GM15510 (cell line): ENCODE data around the gene TMEM176B.

ENCODE experiments used
- POLR2A ChIP-seq: IDR thresholded peaks from 3 replicates; pipeline ENCODE4 v1.6.1; 2011; ENCODE audit warnings: borderline replicate concordance; ENCODE audit not compliant: insufficient read length; ENCODE audit errors: extremely low read depth

TMEM176B gene

GRCh38 chr7:150826061-150826849 lies 26.1 kb upstream of the TMEM176B start:
- no peak for TF ChIP-seq POLR2A

DNA sequence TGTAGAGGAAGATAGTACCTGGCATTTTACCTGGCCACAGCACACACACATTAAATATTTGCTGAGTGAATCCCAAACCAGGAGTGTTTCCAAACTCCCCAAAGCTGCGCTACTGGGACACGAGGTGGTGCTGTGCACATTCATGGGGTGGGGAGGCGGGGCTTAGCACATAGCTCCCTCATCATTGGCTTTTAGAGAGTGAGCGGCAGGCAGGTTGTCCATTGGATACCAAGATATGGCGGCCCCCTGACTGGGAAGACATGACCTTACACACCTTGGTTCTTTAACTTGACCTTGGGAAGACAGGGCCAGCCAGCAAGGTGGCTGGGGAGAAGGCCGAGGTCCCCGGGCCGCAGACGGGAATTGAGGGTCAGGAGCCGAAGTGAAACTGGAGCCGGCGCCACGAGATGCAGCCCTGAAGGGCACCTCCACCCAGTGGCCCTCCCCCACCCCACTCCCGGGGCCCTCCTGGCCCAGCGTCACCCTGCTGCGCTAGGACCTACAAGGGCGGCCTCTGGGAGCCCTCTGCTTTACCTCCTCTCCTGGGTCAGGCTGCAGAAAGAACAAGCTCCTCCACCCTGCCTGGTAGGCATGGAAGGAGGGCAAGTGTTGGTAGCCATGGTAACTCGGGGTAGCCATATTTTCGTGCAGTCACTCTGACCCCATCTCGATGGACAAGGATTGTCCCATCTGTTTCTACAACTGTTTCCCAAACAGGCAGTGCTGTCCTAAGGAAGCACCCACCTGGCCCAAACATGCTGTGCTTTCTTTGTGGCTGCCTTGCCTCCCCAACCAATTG lies 24.4 kb upstream of the TMEM176B start:
- no peak for TF ChIP-seq POLR2A

GRCh38 chr7:150823484-150824126 lies 23.4 kb upstream of the TMEM176B start:
- TF ChIP-seq POLR2A, result no peak

- TF ChIP-seq POLR2A, result no peak
Observed at GRCh38 chr7:150823043-150823442, 22.9 kb upstream of the TMEM176B start.

- no peak for TF ChIP-seq POLR2A
Observed at GRCh38 chr7:150820578-150821198, 20.5 kb upstream of the TMEM176B start.

DNA sequence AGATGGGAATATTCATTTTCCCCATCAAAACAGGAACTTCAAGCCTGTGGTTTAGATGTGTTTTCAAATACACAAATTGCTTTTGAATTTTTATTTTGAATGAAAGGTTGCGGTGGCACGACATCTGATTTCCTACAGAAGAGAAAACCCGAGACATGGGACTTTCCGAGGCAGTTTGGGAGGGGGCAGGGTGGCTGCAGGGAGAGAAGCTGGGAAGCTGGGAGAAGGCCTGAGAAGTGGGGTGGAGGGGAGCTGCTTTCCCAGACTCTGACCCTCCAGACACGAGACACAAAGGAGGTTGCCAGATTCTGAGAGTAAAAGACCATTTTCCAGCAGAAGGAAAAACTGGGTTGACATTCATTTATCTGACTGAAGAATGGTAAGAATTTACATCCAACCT lies 20.0 kb upstream of the TMEM176B start:
- TF ChIP-seq POLR2A, result no peak

DNA sequence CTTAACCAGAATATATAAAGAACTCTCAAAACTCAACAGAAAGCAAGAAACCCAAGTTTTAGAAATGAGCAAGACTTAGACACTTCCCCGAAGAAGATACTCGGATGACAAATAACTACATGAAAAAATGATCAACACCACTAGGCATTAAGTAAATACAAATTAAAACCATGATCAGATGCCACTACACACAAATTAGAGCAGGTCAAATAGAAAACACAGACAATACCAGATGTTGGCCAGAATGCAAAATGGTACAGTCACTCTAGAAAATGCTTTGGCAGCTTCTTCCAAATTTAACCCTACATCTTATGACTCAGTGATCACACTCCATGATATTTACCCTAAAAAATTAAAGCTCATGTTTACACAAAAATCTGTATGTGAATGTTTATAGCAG lies 18.8 kb upstream of the TMEM176B start:
- no peak for TF ChIP-seq POLR2A

DNA sequence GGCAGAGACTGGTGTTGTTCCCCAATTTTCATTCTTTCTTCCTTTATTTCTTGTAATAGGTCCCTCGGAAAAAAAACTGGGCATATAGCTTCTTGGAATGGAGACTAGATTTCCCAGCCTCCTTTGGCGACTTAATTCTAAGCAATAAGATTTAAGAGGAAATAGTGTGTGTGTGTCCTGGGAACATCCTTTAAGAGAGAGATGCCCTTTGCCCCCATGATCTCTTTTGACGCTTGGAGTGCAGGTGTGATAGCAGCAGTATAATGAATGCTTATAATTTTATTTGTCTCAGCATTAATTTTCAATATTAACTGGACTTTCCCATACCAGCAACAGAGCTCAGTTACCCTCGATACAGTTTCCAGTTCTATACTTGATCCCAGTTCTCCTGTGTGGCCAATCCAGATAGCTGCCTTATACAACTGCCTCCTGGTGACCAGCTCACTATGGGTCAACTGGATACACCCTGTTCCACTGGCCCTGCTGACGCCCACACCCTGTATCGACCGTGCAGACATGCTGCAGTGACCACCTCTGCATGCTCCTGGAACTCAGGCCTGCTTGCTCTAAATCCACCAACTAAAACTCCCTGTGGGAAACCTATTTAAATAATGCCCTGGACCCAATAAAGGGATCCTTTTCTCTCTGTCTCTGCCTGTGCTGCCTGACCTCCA lies 14.3 kb upstream of the TMEM176B start:
- no peak for TF ChIP-seq POLR2A

DNA sequence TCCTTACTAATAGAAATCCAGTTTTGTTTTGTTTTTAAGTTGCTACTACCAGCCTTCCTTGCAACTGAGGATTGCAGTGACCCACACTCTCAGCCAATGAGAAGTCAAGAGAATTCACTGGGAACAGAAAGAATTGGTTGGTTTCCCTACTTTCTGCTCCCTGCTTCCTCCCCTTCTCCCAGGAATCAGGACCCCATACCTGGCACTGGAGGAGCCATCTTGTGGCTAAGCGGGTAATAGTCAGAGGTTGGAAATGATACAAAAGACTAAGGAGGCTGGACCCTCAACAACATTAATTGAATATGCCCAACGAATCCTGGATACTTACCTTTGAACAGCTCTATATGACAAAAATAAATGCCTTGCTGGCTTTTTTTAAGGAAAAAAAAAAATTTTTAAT lies 6.7 kb upstream of the TMEM176B start:
- no peak for TF ChIP-seq POLR2A

- TF ChIP-seq POLR2A, result no peak
Observed at GRCh38 chr7:150806454-150806853, 6.3 kb upstream of the TMEM176B start.

DNA sequence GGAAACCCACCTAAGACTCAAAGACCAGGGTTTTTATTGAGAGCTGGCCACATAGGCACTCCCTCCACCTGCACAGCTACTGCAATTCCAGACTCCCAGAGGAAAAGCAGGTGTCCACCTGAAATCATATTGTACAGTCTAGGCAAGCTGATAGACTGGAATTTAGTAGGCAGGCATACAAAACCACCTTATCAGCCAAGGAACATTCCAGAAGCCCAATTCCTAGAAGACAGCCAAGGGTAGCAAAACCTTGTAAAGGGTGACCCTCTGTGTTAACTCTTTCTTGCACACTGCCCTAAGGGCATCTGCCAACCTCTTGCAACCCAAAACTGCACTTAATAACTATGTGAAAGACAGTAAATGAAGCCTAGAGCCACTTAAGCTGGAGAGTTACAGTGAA lies 5.7 kb upstream of the TMEM176B start:
- TF ChIP-seq POLR2A, result no peak

DNA sequence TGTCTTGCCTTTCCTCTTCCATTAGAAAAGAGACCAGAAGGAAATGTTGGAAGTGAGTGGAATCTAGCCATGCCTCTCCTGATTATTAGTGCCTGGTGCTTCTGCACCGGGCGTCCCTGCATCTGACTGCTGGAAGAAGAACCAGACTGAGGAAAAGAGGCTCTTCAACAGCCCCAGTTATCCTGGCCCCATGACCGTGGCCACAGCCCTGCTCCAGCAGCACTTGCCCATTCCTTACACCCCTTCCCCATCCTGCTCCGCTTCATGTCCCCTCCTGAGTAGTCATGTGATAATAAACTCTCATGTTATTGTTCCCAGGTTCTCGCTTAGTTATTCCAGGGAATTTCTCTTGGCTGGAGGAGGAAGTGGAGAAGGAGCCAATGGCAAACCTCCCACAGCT lies 4.6 kb upstream of the TMEM176B start:
- TF ChIP-seq POLR2A, result no peak

DNA sequence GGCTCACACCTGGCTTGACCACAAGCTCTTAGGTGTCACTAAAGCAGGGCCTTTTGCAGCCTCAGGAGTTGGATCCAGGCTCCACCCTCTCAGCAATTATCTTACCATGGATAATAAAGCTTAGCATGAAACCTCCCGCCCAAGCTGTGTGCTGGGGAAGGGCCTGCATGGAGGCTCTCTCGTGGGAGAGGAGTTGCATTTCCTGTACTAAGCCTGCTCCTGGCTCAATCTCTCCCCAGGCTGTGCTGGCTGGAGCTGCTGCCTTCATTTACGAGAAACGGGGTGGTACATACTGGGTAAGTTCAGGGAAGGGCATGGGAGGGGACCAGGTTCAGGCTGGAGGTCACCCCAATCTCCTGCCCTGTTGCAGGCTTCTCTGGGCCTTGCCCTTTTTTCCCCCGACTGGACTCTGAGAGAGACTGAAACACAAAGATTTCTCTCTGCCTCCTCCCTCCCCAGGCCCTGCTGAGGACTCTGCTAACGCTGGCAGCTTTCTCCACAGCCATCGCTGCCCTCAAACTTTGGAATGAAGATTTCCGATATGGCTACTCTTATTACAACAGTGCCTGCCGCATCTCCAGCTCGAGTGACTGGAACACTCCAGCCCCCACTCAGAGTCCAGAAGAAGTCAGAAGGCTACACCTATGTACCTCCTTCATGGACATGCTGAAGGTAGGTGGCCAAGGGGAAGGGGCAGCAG lies 3.1 kb upstream of the TMEM176B start:
- TF ChIP-seq POLR2A, result no peak
